ENCODE data around the gene POLR1E. TPM values are rescaled to one million over a fixed set of nuclear protein-coding genes. Genes with fewer than 3 reads are reported as not detected.

Gene POLR1E
- total RNA-seq, 1 donor from 2014 or later, result 38.6 TPM

GRCh38 chr9:37514999-37515398 is 29.3 kb downstream of the POLR1E start:
- Histone ChIP-seq H3K36me3 (no peaks in the 10 kb centered on the region), H3K4me2 (no peak overlapping the region), H4K20me1 (ENCODE audit: low read depth) (no peaks in the 10 kb centered on the region), H3K27ac (no peak overlapping the region), H2AFZ (replicated peaks) (no peak overlapping the region), H3K4me3 (no peak overlapping the region), H3F3A (ENCODE audit: low read depth) (no peaks in the 10 kb centered on the region), H3K79me2 (ENCODE audit: low read depth) (no peaks in the 10 kb centered on the region), H3K9ac (no peak overlapping the region), H3K27me3 (no peaks in the 10 kb centered on the region), H3K4me1 (no peaks in the 10 kb centered on the region), H3K9me3 (ENCODE audit: low read depth) (no peaks in the 10 kb centered on the region)
- DNase-seq (ENCODE audit: low spot score), result no peak
- H3K9me3 Mint-ChIP-seq, result no peaks in the 10 kb centered on the region
- H3K36me3 Mint-ChIP-seq, result peaks cover 19% of the 10 kb centered on the region
- H3K4me1 Mint-ChIP-seq, result peaks cover 8% of the 10 kb centered on the region
- no peak overlapping the region for H3K4me3 Mint-ChIP-seq
- no peak for TF ChIP-seq EZH2 (IDR thresholded peaks at IDR 0.05)
- no peak for TF ChIP-seq EZH2phosphoT487 (IDR thresholded peaks at IDR 0.05)
- TF ChIP-seq CTCF (IDR thresholded peaks at IDR 0.05), result no peak
- H3K27ac Mint-ChIP-seq, result no peak overlapping the region
- no peaks in the 10 kb centered on the region for H3K27me3 Mint-ChIP-seq (ENCODE audit: insufficient read depth, low read depth)

GRCh38 chr9:37515620-37516258 is 30.0 kb downstream of the POLR1E start:
- Histone ChIP-seq H3K9me3 (ENCODE audit: low read depth) (no peaks in the 10 kb centered on the region), H3K4me3 (no peak overlapping the region), H3K27me3 (no peaks in the 10 kb centered on the region), H3K4me2 (no peak overlapping the region), H3F3A (ENCODE audit: low read depth) (no peaks in the 10 kb centered on the region), H3K9ac (no peak overlapping the region), H2AFZ (replicated peaks) (no peak overlapping the region), H3K79me2 (ENCODE audit: low read depth) (no peaks in the 10 kb centered on the region), H3K36me3 (no peaks in the 10 kb centered on the region), H3K4me1 (no peaks in the 10 kb centered on the region), H3K27ac (no peak overlapping the region), H4K20me1 (ENCODE audit: low read depth) (no peaks in the 10 kb centered on the region)
- Mint-ChIP-seq H3K4me1 (peaks cover 8% of the 10 kb centered on the region), H3K36me3 (peaks cover 22% of the 10 kb centered on the region), H3K27ac (no peak overlapping the region), H3K27me3 (ENCODE audit: insufficient read depth, low read depth) (no peaks in the 10 kb centered on the region), H3K4me3 (no peak overlapping the region), H3K9me3 (no peaks in the 10 kb centered on the region)
- TF ChIP-seq CTCF (IDR thresholded peaks at IDR 0.05) (no peak), EZH2 (IDR thresholded peaks at IDR 0.05) (no peak), EZH2phosphoT487 (IDR thresholded peaks at IDR 0.05) (no peak)
- DNase-seq (ENCODE audit: low spot score), result no peak

GRCh38 chr9:37517923-37518322 is 32.2 kb downstream of the POLR1E start:
- no peaks in the 10 kb centered on the region for H3K27me3 Mint-ChIP-seq (ENCODE audit: insufficient read depth, low read depth)
- H3K36me3 Mint-ChIP-seq, result peaks cover 32% of the 10 kb centered on the region
- peaks cover 3% of the 10 kb centered on the region for H3K4me1 Mint-ChIP-seq
- no peaks in the 10 kb centered on the region for H3K9me3 ChIP-seq (ENCODE audit: low read depth)
- H3K4me3 Mint-ChIP-seq, result no peak overlapping the region
- H3K27ac ChIP-seq, result no peak overlapping the region
- H2AFZ ChIP-seq (replicated peaks), result no peak overlapping the region
- TF ChIP-seq EZH2phosphoT487 (IDR thresholded peaks at IDR 0.05) (no peak), EZH2 (IDR thresholded peaks at IDR 0.05) (no peak), CTCF (IDR thresholded peaks at IDR 0.05) (no peak)
- H3K4me3 ChIP-seq, result no peak overlapping the region
- no peak overlapping the region for H3K27ac Mint-ChIP-seq
- no peaks in the 10 kb centered on the region for H3K4me1 ChIP-seq
- H3K9me3 Mint-ChIP-seq, result no peaks in the 10 kb centered on the region
- no peaks in the 10 kb centered on the region for H3K79me2 ChIP-seq (ENCODE audit: low read depth)
- H4K20me1 ChIP-seq (ENCODE audit: low read depth), result no peaks in the 10 kb centered on the region
- H3F3A ChIP-seq (ENCODE audit: low read depth), result no peaks in the 10 kb centered on the region
- no peak for DNase-seq (ENCODE audit: low spot score)
- no peak overlapping the region for H3K4me2 ChIP-seq
- H3K27me3 ChIP-seq, result no peaks in the 10 kb centered on the region
- no peaks in the 10 kb centered on the region for H3K36me3 ChIP-seq
- H3K9ac ChIP-seq, result no peak overlapping the region
